ENCODE data around the gene TALDO1.
A peak's percentile ranks its signal among the peaks of the same experiment; 100 is the strongest.

Gene TALDO1

GRCh38 chr11:747158-748006 is at the start of gene TALDO1:
Gene TALDO1 (plus strand): TSS chr11:747464. CDS start chr11:747482, 18 bp downstream.
- DNase-seq: peak; percentile 97

GRCh38 chr11:697811-698311 is 49.4 kb upstream of the TALDO1 start:
- no peak for DNase-seq

- no peak for DNase-seq
These were observed 48.7 kb upstream of the TALDO1 start for GRCh38 chr11:698493-699115.

GRCh38 chr11:699116-699508 is 48.2 kb upstream of the TALDO1 start:
- no peak for DNase-seq

DNA sequence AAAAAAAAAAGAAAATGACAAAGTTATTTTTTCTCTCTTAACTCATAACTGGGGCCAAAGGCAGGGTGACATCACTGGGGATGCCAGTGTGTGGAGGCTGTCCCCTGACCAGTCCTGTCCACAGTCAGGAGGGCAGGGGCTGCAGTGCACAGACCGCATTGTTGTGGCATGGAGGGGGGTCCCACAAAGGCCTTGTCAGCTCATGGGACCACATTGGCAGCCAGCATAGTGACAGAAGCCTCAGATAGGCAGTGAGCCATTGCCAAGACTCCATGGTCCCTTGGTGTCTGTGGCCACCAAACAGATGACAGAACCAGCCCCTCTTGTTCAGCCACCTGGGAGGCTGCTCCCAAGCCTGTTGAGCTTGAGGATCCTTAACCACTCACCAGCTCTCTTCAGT is 47.5 kb upstream of the TALDO1 start:
- DNase-seq: no peak

DNA sequence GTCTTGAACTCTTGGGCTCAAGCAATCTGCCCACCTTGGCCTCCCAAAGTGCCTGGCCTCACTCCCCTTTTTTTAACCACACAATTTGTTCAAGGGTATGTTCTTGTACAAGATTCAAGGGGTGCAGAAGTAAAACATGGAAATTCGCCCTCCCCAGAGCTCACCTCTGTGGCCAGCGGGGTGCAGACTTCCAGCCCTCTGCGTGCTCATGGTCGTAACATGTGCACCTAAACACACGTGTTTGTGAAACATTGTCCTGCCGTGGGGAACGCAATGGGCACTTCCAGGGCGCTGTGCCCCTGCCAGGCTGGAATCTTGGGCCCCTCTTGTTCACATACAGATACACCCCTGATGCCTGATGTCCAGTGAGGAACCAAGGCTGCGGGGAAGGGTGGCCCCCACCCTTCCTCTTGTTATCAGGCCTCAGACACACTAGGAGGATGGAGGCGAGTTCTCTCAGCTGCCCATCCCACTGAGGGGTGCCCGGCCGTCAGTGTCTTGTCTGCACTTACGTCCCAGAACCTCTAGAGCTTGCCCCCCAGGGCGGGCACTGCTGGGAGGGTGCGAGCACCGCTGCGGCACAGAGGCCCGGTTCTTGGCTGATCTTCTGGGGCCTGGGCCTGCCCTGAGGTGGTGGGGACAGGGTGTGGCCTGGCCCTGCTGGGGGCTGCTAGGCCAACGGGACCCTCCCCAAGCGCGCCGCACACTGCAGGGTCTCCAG is 45.4 kb upstream of the TALDO1 start:
- peak; percentile 54 for DNase-seq

GRCh38 chr11:702462-703461 is 44.5 kb upstream of the TALDO1 start:
- DNase-seq: peak; percentile 78

GRCh38 chr11:703506-703905 is 43.8 kb upstream of the TALDO1 start:
- DNase-seq: no peak

GRCh38 chr11:704228-704674 is 43.0 kb upstream of the TALDO1 start:
- DNase-seq: no peak

DNA sequence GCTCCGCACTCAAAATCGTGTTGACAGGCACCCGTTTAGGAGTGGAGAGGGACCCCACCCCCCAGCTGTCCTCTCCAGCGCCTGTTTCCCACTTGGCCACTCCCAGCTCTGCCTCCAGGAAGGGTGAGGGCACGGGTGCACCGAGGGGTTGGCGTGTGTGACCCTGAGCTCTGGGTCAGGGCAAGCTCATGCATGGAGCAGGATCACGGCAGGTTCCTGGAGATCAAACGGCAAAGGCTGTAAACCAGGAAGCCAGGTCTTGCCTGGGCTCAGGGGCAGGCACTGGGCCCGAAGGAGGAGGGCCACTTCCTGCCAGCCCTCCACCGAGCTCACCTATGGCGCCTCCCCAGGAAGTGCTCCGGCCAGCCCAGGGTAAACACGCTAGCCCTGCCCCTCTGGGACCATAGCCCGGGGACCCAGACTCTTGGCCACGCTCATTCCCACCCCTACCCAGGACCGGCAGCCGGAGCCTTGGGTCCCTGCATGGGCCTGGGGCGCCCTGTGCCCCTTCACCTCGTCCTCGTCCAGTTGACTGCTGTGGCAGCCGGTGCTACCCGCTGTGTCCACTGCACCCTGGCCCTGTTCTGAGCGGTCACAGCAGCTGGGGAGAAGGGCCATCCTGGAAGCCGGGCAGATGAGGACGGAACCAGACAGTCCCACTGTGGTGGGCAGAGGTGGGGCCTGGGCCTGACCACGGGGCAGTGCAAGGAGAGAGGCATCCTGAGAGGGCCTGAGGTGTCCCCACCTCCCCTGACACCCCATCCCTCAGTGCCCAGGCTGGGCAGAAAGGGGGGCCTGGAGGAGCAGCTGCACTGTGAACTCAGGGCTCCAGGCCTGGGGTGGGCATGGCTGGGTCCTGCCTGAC is 42.3 kb upstream of the TALDO1 start:
- DNase-seq: no peak

DNA sequence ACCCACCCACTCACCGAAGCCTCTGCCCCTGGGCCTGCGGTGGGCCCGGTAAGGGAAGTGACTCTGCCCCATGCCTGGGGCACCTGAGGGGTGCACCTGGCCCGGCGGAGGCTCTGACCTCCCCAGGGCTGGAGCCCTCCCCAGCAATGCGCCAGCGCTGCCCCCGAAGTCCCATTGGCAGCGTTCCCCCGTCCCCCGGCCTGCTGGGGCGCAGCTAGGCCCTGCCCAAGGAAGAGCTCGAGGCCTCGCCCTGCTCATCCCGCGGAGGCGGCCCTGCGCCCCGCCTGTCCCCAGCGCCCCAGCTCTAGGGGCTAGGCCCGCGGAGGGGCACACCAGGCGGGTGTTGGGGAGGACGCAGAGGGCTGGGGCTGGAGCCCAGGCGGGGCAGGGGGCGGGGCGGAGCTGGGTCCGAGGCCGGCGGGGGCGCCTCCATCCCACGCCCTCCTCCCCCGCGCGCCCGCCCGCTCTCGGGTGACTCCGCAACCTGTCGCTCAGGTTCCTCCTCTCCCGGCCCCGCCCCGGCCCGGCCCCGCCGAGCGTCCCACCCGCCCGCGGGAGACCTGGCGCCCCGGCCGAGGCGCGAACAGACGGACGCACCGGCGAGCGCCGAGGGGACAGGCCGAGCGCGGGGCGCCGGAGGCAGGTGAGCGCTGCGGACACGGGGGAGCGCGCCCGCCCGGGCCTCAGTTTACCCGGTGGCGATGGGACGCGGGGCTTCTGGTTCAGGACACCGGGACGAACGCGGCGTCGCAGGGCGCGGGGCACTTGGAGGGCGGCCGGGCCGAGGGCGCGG is 41.4 kb upstream of the TALDO1 start, which contains the start of gene EPS8L2:
Gene EPS8L2 (plus strand): TSS at position 586 of the 793 bp plus-strand sequence. CDS start 3,177 bp downstream, outside the sequence.
- DNase-seq: no peak

DNA sequence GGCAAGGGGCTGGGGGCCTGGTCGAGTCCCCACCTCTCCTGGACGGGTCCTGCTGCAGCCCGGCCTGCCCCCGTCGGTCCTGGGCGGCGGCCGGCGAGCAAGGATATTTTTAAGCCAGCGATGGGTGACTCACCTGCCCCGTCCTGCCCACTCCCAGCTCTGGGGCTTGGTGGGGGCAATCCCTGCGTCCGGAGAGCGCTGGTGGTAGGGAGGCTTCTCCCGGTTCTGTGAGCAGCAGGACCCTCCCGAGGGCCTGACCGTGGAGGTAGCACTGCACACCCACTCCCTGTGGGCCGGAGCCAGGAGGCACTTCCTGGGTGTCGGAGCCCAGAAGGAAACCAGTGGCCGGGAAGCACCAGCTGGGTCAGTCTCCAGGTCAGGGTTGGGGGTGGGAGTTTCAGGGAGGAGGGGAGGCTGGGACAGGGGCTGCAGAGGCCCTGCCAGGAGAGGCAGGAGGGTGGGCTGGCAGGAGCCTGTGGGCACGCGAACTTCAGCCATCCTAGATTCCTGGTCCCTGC is 40.8 kb upstream of the TALDO1 start:
- DNase-seq: no peak

- no peak for DNase-seq
These were observed 40.1 kb upstream of the TALDO1 start for GRCh38 chr11:706957-707816.

DNA sequence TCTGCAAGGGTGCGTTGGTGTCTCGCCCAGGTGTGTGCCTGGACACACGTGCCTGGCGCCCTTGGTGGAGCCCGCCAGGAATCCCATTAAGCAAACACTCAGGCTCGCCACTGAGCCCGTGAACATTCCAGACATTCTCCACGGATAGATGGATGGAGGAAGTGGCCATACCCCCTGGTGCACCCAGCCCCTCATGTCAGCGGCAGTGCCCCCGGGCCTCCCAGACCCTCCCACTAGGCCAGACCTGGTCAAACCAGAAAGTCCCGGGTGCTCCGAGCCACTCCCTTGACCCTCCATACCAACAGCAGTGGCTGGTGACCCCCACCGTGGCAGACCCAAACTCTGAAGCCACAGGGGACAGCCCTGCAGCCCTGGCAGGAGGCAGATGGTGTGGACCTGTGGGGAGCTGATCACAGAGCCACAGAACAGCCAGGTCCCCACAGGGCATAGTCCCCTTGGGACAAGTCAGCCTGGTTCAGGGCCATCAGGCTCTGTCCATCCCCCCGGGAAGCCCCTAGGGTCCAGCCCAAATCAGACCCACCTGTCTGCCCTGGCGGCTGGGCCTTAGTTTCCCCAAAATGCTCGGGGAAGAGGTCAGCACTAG is 39.3 kb upstream of the TALDO1 start:
- DNase-seq: no peak

DNA sequence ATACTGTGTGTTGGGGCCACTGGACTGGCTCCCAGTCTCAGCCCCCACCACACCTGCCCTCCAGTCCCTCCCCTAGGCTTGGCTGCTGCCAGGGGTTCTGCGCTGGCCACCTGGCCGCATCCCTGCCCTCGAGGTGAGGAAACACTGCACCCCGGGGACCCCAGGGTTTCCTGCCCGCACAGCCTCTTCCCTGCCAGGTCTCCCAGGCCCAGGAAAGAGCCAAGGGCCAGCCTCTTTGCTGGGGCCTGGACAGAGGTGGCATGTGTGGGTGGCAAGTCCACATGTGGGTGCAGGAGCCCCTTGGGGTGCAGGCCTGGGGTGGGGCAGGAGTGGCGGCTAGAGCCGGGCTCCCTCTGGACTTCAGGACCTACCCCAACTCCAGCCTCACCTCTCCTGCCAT is 38.8 kb upstream of the TALDO1 start:
- DNase-seq: no peak

- no peak for DNase-seq
These were observed 37.9 kb upstream of the TALDO1 start for GRCh38 chr11:709109-709997.

GRCh38 chr11:714436-714835 is 32.8 kb upstream of the TALDO1 start:
- DNase-seq: no peak

Measured in hematopoietic multipotent progenitor cell treated with erythropoietin and hydrocortisone succinate and interleukin-3 and kit ligand, for 4 days (in vitro differentiated cells).